Colonic mucosa (tissue), 4 donors: ENCODE data around the gene CYSTM1. TPM values are rescaled to one million over a fixed set of nuclear protein-coding genes. Genes with fewer than 3 reads are reported as not detected.
A peak's percentile ranks its signal among the peaks of the same experiment; 100 is the strongest.

Experiments
- DNase-seq: peaks from one replicate; pipeline ENCODE4 v3.0.0-alpha.2; 2020
- H3K27ac ChIP-seq: fragments of 200-600 bp; one replicate; pipeline ENCODE4 v1.8.0; 2021
- H3K27me3 ChIP-seq: fragments of 200-600 bp; one replicate; pipeline ENCODE4 v1.8.0; 2021
- H3K36me3 ChIP-seq: fragments of 200-600 bp; one replicate; pipeline ENCODE4 v1.8.0; 2021
- H3K4me1 ChIP-seq: fragments of 200-600 bp; one replicate; pipeline ENCODE4 v1.8.0; 2021; ENCODE audit warnings: mild to moderate bottlenecking
- H3K4me3 ChIP-seq: fragments of 200-600 bp; one replicate; pipeline ENCODE4 v1.8.0; 2021
- H3K9ac ChIP-seq, 2 donors: one replicate each; pipeline ENCODE4 v1.7.0; 2013; ENCODE audit warnings: control low read depth in 2 of 2, low read depth in 2 of 2, low read length in 2 of 2
- H3K9me3 ChIP-seq: fragments of 200-600 bp; one replicate; pipeline ENCODE4 v1.8.0; 2021
- intact Hi-C: fragments of 100-400 bp; cut with DNase I; formaldehyde crosslinking; loops from one replicate; pipeline ENCODE4 v1.14.1; 2022
- total RNA-seq, 2 donors: library from RNA; stranded (reverse); fragmentation: NEBNext Ultra II Directional in 1 of 2; extraction: Animal tissue kit (Norgen Biotek cat#: 25700) in 1 of 2; gene quantifications; one replicate each; pipeline ENCODE4 v1.2.1, GENCODE V29; 2021
- TF ChIP-seq, protein P1 (sequence below): fragments of 200-600 bp; IDR thresholded peaks from one replicate; pipeline ENCODE4 v1.8.0; 2022; ENCODE audit warnings: antibody characterized with exemption, mild to moderate bottlenecking
- donor health status: healthy.
- donor health status: DM: no; HTN: no; CAD: no.
- donor health status: DM: no; HTN: no; CAD: no.

Gene CYSTM1
- total RNA-seq, 2 donors from 2014 or later = 205 TPM

DNA sequence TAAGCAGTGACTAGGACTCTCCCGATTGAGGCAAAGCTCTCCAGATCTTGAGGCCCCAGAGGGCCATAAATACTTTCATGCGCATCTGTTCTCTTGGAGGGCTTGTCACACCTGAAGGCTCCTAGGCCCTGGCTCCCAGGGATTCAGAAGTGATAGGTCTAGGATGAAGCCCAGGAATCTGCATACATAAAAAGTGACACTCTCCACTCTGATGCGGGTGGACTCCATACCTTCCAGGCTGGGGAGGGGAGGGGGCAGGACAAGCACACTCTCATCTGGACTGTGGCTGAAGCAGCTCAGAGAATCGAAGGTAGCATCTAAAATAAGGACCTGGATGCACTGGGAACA lies 9.1 kb upstream of the CYSTM1 start:
- peak overlapping the region; percentile 58 for H3K27ac ChIP-seq
- H3K4me1 ChIP-seq = no peaks in the 10 kb centered on the region
- H3K4me3 ChIP-seq = no peak overlapping the region
- TF ChIP-seq, protein P1, sequence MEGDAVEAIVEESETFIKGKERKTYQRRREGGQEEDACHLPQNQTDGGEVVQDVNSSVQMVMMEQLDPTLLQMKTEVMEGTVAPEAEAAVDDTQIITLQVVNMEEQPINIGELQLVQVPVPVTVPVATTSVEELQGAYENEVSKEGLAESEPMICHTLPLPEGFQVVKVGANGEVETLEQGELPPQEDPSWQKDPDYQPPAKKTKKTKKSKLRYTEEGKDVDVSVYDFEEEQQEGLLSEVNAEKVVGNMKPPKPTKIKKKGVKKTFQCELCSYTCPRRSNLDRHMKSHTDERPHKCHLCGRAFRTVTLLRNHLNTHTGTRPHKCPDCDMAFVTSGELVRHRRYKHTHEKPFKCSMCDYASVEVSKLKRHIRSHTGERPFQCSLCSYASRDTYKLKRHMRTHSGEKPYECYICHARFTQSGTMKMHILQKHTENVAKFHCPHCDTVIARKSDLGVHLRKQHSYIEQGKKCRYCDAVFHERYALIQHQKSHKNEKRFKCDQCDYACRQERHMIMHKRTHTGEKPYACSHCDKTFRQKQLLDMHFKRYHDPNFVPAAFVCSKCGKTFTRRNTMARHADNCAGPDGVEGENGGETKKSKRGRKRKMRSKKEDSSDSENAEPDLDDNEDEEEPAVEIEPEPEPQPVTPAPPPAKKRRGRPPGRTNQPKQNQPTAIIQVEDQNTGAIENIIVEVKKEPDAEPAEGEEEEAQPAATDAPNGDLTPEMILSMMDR = no peak
- H3K9me3 ChIP-seq = no peaks in the 10 kb centered on the region
- intact Hi-C loops = no loop called here
- no peaks in the 10 kb centered on the region for H3K36me3 ChIP-seq
- DNase-seq = no peak
- H3K9ac ChIP-seq = peak overlapping the region in 1 of 2 donors; percentile 65
- H3K27me3 ChIP-seq = no peaks in the 10 kb centered on the region

DNA sequence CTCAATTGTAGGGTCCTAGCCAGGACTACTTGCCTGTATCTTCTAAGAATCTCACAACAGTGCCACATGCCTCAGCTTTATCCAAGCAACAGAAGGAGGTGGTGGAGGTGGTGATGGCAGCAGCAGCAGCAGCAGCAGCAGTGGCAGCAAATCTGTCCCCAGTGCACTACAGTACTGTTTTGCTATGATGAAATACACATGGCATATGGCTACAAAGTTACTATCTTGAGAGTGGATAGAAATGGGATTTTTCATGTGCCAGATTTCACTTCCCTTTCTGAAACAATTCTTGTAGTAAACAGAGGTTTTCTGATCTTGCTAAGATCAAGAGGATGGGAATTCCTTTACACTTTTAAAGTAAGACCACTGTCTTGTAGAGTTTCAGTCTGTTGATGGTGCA lies 8.1 kb upstream of the CYSTM1 start:
- H3K27ac ChIP-seq = no peak overlapping the region
- intact Hi-C loops = no loop called here
- no peak for DNase-seq

DNA sequence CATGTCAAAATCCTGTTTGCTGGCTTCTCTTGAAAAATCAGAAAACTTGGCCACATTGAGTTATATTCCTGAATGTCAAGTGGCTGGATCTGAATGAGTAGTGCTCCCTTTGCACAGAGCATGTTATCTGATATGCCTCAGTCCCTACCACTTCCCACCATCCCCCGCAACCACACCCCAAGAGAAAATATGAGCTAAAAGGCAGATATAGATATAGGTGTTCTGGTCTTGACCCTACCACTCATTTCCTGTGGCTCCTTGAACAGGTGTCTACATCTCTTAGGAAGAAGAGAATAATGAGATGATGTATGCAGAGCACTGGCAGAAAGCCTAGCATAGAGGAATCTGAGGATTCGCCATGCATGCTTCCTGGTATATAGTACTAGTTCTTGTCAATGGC lies 6.6 kb upstream of the CYSTM1 start:
- Histone ChIP-seq H3K4me3 (no peak overlapping the region), H3K27ac (no peak overlapping the region), H3K27me3 (no peaks in the 10 kb centered on the region), H3K9ac (no peak overlapping the region), H3K9me3 (no peaks in the 10 kb centered on the region), H3K4me1 (no peaks in the 10 kb centered on the region), H3K36me3 (no peaks in the 10 kb centered on the region)
- TF ChIP-seq, protein P1 = no peak
- DNase-seq = no peak
- intact Hi-C loops = no loop called here

More for the DNA sequence above, 8.1 kb upstream of the CYSTM1 start:
- TF ChIP-seq, protein P1 = no peak
- H3K27me3 ChIP-seq = no peaks in the 10 kb centered on the region
- no peaks in the 10 kb centered on the region for H3K4me1 ChIP-seq
- H3K9me3 ChIP-seq = no peaks in the 10 kb centered on the region
- H3K4me3 ChIP-seq = no peak overlapping the region
- H3K36me3 ChIP-seq = no peaks in the 10 kb centered on the region
- no peak overlapping the region for H3K9ac ChIP-seq

DNA sequence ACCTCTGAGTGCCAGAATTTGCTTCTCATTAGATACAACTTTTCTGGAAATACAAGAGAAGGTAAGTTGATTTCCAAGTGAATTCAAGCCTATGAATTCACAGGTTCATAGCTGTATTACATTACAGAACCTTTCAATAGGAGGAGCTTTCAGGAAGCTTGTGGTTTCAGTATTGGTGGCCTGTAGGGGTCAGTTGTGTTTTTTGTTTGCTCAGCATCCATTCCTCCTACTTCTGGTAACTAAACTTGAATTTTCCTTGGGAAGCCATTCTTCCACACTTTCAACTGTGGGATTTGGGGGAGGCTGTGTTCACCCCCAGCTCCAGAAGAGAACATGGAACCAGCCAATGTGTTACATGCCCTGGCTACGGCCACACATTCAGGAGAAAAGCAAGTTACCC lies 5.6 kb upstream of the CYSTM1 start:
- H3K4me1 ChIP-seq = no peaks in the 10 kb centered on the region
- no peak overlapping the region for H3K4me3 ChIP-seq
- no peak for DNase-seq
- intact Hi-C loops = no loop called here
- H3K36me3 ChIP-seq = no peaks in the 10 kb centered on the region
- H3K27me3 ChIP-seq = no peaks in the 10 kb centered on the region
- H3K27ac ChIP-seq = no peak overlapping the region
- H3K9me3 ChIP-seq = no peaks in the 10 kb centered on the region
- TF ChIP-seq, protein P1 = no peak
- no peak overlapping the region for H3K9ac ChIP-seq

DNA sequence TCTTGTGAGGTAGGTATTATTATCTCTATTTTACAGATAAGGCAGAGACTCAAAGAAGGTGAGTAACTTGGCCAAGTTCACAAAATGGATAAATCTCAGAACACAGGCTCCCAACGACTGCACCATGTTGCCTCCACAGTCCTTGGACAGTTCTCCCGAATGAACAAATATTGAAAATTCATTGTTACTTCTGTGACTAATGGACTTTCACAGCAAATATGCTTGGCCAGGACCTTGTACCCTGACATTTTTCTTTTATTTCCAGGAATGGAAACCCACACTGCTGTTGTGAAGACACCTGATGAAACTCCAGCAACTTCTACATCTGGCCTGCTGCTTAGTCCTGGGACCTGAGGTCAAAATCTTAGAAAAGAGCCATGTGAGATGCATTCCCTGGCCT lies 2.5 kb upstream of the CYSTM1 start:
- H3K4me3 ChIP-seq = no peak overlapping the region
- H3K9ac ChIP-seq = no peak overlapping the region
- H3K4me1 ChIP-seq = no peaks in the 10 kb centered on the region
- TF ChIP-seq, protein P1 = no peak
- DNase-seq = no peak
- H3K36me3 ChIP-seq = no peaks in the 10 kb centered on the region
- H3K27ac ChIP-seq = no peak overlapping the region
- intact Hi-C loops = loop anchor here (5.0 to 10.0 kb wide), 2 partner anchors 70 to 182 kb away; no protein-coding TSS in a partner anchor
- H3K9me3 ChIP-seq = no peaks in the 10 kb centered on the region
- H3K27me3 ChIP-seq = no peaks in the 10 kb centered on the region
